Kidney epithelial cell (primary cell): Measurements from ENCODE around the gene NLRC5. TPM values are rescaled to one million over a fixed set of nuclear protein-coding genes. Genes with fewer than 3 reads are reported as not detected.

Source experiments
- DNase-seq: peaks from one replicate; pipeline ENCODE4 v3.0.0-alpha.2; 2010; ENCODE audit warnings: low read depth
- H3K27me3 ChIP-seq: 2 replicates; pipeline ENCODE4 v1.6.0; 2011; ENCODE audit warnings: low read length; ENCODE audit not compliant: control insufficient read depth, insufficient read depth
- H3K36me3 ChIP-seq: 2 replicates; pipeline ENCODE4 v1.5.1; 2011; ENCODE audit warnings: low read length; ENCODE audit not compliant: control insufficient read depth, insufficient read depth
- H3K4me3 ChIP-seq: 2 replicates; pipeline ENCODE4 v1.5.1; 2011; ENCODE audit warnings: low read depth, mild to moderate bottlenecking, control low read depth, low read length
- CTCF ChIP-seq: IDR thresholded peaks from 2 replicates; pipeline ENCODE4 v1.5.1; 2011; ENCODE audit warnings: mild to moderate bottlenecking, moderate library complexity, low read length, control low read depth, inconsistent platforms; ENCODE audit not compliant: insufficient read depth, poor library complexity, severe bottlenecking
- total RNA-seq: library from RNA; depleted of rRNA; stranded (reverse); fragments of >200 nt; gene quantifications from 2 replicates; pipeline ENCODE4 v1.2.3, GENCODE V29; 2015

The NLRC5 gene
- total RNA-seq, 1 donor from 2014 or later: 7.7 TPM

- peak; percentile 67 for DNase-seq
- TF ChIP-seq CTCF: no peak
These were observed 40.1 kb downstream of the NLRC5 start for GRCh38 chr16:57029161-57030160.

GRCh38 chr16:57030346-57030902, 41.1 kb downstream of the NLRC5 start:
- no peak overlapping the region for H3K4me3 ChIP-seq
- DNase-seq: no peak
- no peaks in the 10 kb centered on the region for H3K27me3 ChIP-seq
- no peak for TF ChIP-seq CTCF
- H3K36me3 ChIP-seq: no peaks in the 10 kb centered on the region

More at GRCh38 chr16:57029161-57030160, 40.1 kb downstream of the NLRC5 start:
- Histone ChIP-seq H3K27me3 (no peaks in the 10 kb centered on the region), H3K36me3 (no peaks in the 10 kb centered on the region), H3K4me3 (no peak overlapping the region)

GRCh38 chr16:57031156-57031555, 41.8 kb downstream of the NLRC5 start:
- Histone ChIP-seq H3K27me3 (no peaks in the 10 kb centered on the region), H3K36me3 (no peaks in the 10 kb centered on the region), H3K4me3 (no peak overlapping the region)
- no peak for TF ChIP-seq CTCF
- no peak for DNase-seq

- H3K27me3 ChIP-seq: no peaks in the 10 kb centered on the region
- no peaks in the 10 kb centered on the region for H3K36me3 ChIP-seq
- no peak for DNase-seq
- TF ChIP-seq CTCF: no peak
- no peak overlapping the region for H3K4me3 ChIP-seq
These were observed 43.0 kb downstream of the NLRC5 start for GRCh38 chr16:57032346-57032745.

- H3K4me3 ChIP-seq: no peak overlapping the region
- DNase-seq: no peak
- TF ChIP-seq CTCF: no peak
- no peaks in the 10 kb centered on the region for H3K27me3 ChIP-seq
- no peaks in the 10 kb centered on the region for H3K36me3 ChIP-seq
These were observed 43.6 kb downstream of the NLRC5 start for GRCh38 chr16:57032931-57033330.
